GM19463 (cell line): ENCODE measurements around the gene FLYWCH2.
"Not testable (repeated sequence)": the region's sequence is repeated elsewhere in the genome, so short reads cannot be mapped to it uniquely, and the experiment has no call there.

Source experiments
- ATAC-seq: cut with Tn5 transposase; IDR thresholded peaks from one replicate; pipeline ENCODE4 v1.9.1; 2021; ENCODE audit warnings: mild to moderate bottlenecking, moderate library complexity; ENCODE audit not compliant: unreplicated experiment

The FLYWCH2 gene

DNA sequence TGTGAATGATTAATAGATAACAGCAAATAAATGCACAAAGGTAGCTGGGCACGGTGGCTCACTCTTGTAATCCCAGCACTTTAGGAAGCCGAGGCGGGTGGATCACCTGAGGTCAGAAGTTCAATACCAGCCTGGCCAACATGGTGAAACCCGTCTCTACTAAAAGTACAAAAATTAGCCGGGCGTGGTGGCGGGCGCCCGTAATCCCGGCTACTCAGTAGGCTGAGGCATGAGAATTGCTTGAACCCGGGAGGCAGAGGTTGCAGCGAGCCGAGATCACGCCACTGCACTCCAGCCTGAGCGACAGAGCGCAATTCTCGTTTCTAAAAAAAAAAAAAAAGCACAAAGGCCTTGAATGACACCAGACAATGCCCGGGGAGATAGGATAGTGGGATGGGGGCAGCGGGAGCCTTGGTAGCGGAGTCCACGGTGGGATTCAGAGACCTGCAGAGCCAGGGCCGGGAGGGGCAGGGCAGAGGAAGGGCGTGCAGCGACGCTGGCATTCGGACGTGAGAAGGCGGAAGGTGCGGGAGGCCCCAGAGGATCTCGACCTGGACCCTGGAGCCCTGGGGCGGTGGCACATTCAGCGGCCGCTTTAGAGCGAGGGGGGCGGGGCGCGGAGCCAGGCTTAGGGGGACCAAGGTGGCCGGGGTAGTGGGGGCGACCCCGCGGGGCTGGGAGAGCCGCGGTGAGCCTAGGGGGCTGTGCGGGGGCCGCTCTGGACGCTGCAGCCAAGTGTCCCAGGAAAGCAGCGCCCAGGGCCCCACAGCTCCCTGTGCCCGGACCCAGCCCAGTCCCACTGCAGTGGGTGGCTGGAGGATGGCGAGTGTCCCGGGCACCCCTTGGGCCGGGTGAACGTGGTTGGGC, 999 bp upstream of the FLYWCH2 start:
- ATAC-seq = no peak

DNA sequence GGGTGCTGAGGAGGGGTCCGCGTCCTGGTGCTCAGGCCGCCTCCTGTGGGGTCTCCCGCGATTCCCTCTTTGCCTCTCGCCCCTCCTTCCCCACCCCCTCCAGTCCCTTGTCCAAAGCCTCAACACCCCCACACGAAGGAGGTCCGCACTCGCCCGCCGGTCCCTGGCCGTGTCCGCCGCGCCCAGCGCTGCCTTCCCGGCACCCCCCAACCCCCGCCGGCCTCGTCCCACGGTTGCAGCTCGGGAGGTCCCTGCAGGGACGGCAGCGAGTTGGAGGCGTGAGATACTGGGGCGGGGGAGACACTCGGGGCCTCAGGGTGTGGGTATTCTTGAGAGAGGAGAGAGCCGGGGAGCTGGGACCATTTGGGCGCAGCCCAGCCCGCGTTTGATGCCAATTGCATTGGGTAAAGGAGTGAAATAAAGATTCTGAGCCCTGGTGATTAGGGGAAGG, 468 bp downstream of the FLYWCH2 start:
- ATAC-seq = no peak

DNA sequence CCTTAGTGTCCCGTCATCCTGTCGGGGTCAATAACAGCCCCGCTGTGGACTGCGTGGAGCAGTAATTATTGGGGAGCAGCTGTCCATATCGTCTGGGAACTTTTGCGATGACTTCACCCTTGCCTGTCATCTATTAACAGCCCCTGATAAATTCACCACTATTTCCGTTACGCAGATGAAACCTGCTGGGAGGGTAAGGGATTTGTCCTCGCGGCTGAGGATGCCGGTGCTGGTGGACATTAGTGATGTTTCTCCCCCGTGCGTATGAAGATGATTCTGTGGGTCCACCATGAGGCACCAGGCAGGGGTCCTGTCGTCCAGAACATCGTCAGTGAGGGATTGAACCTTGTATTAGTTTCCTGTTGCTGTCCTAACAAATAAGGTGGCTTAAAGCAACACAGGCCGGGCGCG, 1.0 kb downstream of the FLYWCH2 start:
- no peak for ATAC-seq

DNA sequence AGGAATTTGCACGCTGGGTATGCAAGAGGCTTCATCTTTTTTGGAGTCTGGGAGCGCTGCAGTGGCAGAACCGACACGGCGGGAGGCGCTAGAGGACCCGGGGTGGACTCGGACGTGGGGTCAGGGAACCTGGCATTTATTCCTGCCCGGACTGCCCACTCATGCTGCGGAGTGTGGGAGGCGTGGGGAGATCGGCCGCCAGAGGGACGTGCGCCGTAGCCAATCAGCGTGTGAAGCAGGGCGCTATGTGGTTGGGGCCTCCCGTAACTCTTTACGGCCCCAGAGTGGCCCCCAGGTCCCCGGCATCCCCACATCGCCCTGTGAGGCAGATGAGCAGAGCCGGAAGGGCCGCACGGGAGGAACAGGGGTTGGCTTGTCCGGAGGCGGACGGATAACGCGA, 11.2 kb downstream of the FLYWCH2 start:
- no peak for ATAC-seq

DNA sequence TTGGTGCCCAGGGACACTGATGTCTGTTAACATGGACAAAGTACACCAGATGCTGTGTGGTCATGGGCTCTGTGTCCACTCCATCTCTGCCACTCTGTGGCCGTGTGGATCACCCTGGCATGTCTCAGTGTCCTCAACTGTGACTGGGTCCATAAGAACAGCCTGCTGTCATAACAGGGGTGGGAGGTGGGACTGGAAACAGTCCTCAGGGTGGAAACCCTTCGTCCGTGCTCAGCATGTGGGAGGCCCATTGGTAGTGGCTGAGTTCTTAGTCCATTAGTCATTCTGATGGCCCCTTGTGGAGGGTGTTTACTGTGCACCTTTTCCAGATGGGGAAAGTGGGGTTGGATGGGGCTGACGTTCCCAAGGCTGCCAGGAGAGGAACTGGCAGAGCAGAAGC, 12.8 kb downstream of the FLYWCH2 start:
- ATAC-seq = no peak

DNA sequence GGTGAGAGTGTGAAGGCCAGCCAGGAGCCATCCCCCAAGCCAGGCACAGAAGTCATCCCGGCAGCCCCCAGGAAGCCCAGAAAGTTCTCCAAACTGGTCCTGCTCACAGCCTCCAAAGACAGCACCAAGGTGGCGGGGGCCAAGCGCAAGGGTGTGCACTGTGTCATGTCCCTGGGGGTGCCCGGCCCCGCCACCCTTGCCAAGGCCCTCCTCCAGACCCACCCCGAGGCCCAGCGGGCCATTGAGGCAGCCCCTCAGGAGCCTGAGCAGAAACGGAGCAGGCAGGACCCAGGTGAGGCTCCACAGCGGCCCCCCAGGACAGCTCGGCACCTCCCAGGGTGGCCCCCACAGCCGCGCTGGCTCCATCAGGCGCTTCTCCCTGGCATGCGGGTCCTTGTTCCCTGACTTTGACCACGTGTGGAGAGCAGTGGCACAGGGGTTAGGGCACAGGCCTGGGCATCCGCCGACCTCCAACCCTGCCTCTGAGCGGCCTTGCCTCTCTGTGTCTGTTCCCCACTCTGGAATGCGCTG, 13.5 kb downstream of the FLYWCH2 start:
- no peak for ATAC-seq

DNA sequence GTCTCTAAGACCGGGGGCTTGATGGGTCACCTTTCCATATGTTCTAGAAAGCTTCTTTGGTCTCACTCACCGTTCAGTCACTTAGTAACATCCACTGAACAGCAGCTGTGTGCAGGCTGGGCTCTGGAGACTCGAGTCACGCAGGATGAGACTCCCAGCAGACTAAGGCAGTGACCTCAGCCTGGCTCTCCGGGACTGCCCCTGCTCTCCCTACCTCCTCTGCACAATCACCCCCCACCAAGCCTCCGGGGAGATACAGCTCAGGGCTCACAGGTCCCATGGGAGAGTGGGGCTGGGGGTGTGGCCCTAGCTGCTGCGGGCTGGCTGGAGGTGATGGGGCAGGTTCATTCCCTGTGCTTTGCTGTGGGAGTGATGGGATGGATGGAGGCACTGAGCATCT, 14.1 kb downstream of the FLYWCH2 start:
- no peak for ATAC-seq

DNA sequence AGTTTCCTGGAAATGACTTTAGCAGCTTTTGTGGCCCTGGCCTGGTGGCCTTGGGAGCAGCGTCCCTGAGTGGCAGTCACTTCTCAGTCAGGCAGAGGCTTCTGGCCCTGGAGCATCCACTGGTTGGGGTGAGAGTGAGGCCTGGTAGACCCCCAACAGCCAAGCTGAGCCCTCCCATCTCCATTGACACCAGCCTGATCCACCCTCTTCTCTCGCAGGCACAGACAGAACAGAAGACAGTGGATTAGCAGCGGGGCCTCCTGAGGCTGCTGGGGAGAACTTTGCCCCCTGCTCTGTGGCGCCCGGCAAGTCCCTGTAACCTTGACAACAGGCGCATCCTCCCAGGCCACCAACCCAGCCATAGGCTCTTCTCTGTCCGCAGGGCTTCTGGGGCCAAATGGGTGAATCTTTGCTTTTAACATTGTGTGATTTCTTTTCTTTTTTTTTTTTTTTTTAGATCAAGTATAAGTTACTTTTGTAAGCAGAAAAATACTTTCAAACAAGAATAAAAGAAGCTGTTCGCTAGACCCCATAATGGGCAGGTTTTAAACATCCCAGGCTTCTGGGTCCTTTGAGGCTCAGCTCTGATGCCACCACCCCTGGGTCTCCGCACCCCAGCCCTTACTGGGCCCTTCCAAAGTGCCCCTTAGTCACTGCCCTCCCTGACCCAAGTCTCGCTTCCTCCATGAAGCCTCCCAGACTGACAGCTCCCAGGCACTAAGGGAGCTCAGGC, 16.0 kb downstream of the FLYWCH2 start:
- ATAC-seq = no peak

DNA sequence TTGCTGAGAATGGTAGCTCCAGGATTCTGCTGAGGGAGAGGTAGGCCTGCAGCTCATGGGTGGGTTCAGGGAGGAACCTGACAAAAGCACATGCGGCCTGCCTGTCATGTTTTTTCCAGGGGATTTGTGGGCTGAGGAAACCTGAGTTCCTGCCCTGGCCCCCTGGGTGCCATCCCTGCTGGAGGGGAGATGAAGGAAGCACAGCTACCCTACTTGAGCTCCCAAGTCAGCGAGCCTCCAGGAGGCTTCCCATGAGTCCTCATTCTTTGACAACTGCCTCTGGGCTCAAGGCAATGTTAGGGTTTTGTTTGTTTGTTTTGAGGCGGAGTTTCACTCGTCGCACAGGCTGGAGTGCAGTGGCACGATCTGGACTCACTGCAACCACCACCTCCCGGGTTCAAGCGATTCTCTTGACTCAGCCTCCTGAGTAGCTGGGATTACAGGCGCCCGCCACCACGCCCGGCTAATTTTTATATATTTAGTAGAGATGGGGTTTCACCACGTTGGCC, 16.6 kb downstream of the FLYWCH2 start:
- no peak for ATAC-seq

DNA sequence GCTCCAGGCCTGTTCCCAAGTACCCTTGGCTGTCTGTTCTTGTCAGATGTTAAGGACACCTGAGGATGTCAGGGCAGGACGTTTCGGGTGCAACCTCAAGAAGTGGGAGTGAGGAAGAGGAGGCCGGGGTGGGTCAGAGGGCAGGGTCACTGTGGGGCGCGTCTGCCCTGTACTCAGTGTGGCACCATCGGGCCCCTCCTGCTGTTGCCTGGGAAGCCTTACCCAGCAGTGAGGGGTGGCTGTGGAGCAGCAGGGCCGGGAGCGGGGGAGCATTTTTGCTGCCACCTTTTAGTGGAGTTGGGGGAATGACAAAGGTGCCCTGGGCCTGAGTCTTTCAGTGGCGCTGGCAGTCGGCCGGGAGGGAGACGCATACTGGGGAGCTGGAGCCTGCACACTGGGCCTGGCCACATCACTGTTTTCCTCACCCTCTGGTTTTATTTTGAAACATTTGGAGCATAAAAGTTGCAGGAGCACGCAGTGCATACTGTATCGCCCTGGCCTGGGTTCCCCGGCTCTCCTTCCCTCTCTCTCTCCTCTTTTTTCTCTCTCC, 17.6 kb downstream of the FLYWCH2 start:
- no peak for ATAC-seq

DNA sequence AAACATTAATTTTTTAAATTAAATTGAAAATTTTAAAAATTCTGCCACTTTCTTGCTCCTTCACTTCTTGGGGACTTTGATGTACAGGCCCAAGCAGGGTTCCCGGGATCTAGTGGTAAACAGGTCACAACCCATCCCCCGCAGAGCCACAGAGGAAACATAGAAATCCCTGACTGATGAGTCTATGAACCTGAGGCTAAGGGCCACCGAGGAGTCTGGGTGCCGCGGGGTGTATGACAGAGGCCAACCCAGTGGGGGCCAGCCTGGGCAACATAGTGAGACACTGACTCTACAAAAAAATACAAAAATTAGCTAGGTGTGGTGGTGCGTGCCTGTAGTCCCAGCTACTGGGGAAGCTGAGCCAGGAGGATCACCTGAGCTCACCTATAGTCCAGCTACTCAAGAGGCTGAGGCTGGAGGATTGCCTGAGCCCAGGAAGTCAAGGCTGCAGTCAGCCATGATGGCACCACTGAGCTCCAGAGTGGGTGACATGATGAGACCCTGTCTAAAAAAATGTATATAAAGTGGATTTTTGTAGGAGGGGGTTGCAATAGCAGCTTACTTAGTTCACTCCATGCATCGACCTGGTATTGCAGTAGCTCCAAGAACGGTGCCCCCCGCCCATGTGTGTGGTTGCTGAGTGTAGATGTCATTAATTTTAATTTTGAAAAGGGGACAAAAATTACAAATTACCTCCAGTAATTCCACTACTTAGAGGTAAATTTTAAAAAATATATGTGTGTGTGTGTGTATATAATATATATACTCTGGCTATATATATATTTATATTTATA, 19.5 kb downstream of the FLYWCH2 start:
- ATAC-seq = no peak

DNA sequence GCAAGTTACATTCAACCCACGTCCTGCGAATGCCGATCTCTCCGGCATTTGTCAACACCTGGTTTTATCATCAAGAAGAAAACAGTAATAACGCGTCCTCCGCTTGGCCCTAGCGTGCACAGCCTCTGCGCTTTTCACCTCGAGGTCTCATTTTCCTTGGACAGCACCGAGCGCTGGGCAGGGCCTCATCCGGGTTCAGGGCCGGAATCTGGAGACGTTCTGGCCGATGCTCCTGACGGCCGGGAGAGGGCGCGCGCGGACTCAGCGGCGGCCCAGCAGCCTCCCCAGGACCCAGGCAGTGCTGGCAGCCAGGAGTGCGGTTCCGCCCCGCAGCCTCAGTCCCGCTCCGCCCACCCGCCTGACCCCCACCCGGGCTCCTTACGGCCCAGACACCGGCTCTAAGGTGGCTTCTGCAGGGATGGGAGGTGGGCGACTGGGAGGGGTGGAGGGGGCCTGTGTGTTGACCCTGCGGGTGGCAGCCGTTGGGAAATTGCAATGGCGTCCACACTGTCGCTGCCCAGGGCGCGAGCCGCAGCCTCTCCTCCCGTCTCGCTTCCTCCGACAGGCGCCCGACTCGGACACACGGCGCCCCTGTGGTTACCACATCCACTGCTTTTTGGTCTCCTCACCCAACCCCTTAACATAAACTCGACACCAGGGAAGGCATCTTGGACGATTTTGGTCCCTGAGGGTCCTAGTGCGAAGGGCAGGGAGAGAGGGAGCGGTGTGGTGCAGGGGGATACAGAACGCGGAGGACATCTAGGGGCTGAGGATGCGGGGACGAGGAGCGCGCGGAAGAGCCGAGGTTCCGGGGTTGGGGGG, 21.3 kb downstream of the FLYWCH2 start:
- ATAC-seq = peak; percentile 50

DNA sequence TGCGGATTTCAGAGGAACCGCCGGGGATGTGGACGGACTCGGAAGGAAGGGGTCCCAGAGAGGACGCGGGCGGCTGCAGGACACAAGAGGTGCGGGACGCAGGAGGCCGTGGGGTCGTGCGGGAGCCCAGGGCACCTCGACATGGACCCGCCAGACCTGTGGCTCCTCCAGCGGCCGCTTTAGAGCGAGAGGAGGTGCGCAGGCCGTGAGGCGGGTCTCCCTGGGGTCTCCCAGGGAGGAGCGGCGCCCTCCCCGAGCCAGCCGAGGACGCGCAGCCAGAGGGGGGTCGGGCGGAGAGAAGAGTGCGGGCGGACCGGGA, 21.9 kb downstream of the FLYWCH2 start:
- ATAC-seq = no peak

DNA sequence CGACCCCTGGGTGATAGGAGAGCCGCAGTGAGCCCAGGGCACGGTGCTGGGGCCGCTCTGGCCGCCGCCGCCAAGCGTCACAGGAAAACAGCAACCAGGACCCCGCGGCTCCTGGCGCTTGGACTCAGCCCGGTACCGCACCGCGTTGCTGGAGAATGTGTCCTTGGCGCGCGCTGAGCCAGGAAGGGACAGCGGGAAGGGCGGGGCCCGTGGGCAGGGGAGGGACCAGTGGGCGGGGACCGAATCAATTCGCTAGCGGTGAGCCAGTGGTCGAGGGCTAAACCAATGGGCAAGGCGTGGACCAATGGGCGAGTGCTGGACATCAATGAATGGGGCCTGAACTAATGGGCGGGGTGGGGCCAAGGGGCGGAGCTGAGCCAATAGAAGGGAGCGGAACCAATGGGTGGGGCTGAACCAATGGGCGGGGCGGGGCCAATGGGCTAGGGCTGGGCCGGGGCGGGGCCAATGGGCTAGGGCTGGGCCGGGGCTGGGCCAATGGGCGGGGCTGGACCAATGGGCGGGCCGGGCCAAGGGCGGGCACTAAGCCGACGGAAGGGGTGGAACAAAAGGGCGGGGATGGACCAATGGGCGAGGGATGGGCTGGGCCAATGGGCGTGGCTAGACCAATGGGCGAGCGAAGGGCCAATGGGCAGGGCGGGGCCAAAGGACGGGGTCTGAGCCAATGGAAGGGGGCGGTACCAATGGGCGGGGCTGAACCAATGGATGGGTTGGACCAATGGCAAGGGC, 22.4 kb downstream of the FLYWCH2 start:
- peak; percentile 65 for ATAC-seq

DNA sequence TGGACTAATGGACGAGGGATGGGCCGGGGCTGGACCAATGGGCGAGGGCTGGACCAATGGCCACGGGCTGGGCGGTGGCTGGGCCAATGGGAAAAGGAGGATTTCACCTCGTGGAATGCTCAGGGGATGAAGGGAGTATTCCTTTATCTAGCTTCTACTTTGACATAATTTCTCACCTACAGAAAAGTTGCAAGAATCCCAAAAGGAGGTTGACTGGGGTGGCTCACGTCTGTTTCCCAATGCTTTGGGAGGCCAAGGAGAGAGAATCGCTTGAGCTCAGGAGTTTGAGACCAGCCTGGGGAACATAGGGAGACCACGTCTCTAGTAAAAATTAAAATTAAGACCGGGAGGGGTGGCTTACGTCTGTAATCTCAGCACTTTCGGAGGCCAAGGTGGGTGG, 23.0 kb downstream of the FLYWCH2 start:
- ATAC-seq = no peak

DNA sequence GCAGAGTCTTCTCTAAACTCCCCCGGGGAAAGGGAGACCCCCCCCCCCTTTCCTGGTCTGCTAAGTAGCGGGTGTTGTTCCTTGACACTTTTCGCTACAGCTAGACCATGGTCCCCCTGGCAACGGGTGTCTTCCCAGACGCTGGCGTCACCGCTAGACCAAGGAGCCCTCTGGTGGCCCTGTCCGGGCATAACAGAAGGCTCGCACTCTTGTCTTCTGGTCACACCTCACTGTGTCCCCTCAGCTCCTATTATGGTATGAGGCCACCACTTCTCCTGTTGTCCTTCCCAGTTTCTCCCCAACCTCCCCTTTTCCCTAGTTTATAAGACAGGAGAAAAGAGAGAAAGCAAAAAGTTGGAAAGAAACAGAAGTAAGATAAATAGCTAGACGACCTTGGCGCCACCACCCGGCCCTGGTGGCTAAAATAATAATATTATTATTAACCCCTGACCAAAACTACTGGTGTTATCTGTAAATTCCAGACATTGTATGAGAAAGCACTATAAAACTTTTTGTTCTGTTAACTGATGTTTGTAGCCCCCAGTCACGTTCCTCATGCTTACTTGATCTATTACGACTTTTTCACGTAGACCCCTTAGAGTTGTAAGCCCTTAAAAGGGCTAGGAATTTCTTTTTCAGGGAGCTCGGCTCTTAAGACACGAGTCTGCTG, 24.2 kb downstream of the FLYWCH2 start:
- ATAC-seq = not testable (repeated sequence)

DNA sequence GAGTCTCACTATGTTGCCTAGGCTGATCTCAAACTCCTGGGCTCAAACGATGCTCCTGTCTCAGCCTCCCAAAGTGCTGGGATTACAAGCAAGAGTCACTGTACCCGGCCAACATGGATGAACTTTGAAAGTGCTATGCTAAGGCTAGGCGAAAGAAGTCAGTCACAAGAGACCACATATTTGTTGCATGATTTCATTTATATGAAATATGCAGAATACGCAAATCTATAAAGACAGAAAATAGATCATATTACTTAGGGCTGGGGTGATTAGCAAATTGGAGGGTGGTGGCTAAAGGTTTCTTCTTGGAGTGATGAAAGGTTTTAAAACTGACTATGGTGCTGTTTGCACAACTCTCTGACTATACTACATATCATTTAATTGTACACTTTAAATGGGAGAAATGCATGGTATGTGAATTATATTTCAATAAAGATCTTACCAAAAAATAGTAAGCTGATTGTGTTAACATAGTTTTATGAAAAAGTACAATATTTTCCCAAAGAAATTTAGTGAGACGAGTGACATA, 27.5 kb downstream of the FLYWCH2 start:
- ATAC-seq = no peak

DNA sequence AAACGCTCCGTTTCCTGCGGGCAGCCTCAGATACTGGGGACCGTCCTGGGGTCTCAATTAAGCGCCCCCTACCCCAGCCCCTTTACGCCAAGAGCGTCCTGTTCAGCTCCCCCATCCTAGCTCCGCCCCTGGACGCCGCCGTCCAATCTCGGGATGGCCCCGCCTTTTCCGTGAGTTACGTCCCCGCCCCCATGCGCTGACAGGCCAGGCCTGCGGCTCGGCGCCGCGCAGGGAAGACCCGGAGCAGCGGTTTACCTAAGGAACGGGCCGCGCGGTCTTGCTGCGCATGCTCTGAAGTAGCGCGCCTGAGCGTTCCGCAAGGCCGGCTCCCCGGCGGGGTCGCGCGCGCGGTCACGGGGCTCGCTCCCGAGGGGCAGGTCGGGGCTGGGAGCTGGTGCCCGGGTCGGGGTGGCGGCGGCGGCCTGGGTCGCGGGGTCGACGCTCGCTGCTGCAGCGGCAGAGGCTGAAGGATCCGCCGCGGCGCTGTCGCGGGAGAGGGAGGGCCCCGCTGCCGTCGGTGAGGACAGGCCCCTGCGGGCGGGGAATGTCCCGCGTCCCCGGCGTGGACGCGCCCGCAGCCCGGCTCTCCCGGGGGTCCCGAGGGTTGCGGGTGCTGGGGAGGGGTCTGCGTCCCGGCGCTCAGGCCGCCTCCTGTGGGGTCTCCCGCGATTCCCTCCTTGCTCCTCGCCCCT, 28.8 kb downstream of the FLYWCH2 start, which contains the start of gene FLYWCH1:
FLYWCH1 (plus strand) TSS at position 294 of the 692 bp plus-strand sequence. CDS start 17,755 bp downstream, outside the sequence.
- peak; percentile 89 for ATAC-seq
